COR-L47 (cell line): ENCODE data around the gene SPOCK1.

ENCODE experiments used
- DNase-seq: peaks from one replicate; lab custom pipeline; 2025; lab: John Stamatoyannopoulos, UW

The SPOCK1 gene

GRCh38 chr5:137071931-137072330 is 427.2 kb downstream of the SPOCK1 start:
- DNase-seq = no peak

DNA sequence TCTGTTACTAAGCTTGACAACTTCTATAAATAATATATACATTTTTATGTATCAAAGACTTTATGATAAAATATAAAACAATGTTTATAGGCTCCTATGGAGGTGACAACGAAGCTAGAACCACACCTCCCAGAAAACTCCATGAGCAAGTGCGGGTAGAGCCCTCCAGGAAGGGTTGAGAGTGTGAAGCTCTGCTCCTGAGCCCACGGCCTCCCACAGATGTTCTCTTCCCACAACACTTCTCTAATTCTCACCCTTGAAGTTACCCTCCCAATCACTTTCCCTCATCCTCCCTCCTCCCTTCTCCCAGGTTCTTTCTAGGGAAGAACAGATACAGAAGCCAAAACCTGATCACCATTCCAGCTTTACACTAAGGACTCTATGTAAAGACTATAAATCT is 427.6 kb downstream of the SPOCK1 start:
- DNase-seq = no peak

DNA sequence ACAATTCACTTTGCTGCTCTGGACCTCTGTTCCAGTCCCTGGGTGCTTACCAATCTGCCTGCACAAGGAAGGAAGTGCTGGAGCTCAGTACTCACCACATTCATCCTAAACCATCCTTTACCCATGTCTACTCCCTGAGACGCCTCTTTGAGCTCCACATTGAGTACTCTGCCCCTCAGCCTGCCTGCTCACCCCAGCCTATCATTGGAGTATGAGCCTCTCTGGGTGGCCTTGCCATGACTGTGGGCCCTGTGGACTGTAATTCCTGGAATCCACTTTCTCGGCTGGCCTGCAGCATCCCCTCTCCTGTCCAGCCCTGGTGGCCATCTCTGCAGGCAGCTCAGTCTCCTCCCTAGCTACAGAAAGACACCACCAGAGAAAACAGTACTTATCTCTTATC is 428.6 kb downstream of the SPOCK1 start:
- no peak for DNase-seq

- no peak for DNase-seq
Observed at GRCh38 chr5:137069358-137069757, 429.8 kb downstream of the SPOCK1 start.

DNA sequence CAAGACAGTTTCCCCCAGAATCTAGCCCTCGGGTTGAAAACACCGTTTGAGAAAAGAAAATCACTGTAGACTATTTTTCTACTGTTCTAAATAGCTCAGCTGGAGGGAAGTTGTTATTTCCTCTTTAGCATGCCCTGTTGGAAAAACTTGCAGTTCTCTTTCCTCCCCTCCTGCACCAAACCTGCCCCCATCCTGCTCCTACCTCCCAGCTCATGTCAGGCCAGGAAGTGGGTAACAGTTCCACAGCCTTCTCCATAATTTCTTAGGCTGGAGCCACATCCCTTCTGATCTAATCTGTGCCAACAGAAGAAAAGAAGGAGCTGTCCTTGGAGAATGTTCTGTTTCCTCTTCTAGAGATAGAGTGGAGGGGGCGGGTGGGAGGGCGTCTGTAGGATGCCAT is 437.7 kb downstream of the SPOCK1 start:
- DNase-seq = no peak

GRCh38 chr5:137058089-137058488 is 441.0 kb downstream of the SPOCK1 start:
- DNase-seq = no peak

DNA sequence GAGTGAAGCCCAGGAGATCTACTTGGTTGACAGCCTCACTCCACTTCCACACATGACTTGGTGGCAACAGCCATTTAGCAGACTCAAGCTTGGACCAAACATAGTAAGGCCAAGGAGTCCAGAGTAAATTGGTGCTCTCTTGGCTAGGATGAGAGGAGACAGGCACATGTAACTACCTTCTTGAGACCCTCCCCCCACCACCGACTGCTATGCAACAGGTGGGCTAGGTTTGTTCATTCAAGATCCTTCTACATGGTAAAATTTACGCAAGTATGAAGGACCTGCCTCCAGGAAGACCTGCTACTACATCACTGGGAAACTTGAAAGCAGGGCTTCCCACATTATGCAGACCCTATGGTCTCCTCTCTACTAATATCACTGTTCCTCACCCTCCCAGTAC is 442.4 kb downstream of the SPOCK1 start:
- DNase-seq = no peak

GRCh38 chr5:137055271-137055872 is 443.8 kb downstream of the SPOCK1 start:
- no peak for DNase-seq

DNA sequence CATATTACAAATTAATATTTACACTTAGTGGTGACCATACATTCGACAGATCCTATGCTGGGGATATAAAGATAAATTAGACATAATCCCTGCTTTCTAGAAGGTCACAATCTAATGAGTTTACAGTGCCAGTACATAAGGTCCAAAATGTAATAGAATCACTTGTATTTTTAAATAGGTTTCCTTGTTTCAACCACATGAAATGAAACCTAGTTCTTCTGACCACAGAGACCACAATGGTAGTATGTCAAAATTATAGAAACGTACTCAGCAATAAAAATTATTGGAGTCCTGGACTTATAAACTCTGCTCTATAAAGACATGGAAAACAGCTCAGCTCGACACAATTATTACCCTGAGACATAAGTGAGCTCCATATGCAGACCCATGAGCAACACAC is 444.3 kb downstream of the SPOCK1 start:
- DNase-seq = no peak

DNA sequence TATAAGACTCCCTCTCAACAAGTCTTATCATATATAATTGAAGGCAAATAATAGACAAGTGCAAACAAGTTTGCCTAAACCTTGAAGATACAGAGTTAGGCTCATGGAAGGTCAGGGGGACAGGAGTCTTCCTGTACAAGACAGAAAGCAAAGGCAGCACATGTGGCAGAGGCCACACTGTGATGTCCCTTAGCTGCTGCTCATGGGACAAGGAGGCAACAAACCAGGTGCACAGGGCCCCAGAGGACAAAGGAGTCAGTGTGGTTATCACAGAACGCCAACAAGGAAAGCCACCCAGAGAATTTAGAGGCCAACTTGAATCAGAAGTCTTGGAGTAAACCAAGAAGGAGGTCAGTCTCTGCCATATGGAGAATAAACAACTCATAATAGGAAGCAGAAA is 444.8 kb downstream of the SPOCK1 start:
- no peak for DNase-seq

GRCh38 chr5:137051161-137051560 is 448.0 kb downstream of the SPOCK1 start:
- DNase-seq = peak; percentile 11

- no peak for DNase-seq
Observed at GRCh38 chr5:137040641-137041340, 458.3 kb downstream of the SPOCK1 start.

DNA sequence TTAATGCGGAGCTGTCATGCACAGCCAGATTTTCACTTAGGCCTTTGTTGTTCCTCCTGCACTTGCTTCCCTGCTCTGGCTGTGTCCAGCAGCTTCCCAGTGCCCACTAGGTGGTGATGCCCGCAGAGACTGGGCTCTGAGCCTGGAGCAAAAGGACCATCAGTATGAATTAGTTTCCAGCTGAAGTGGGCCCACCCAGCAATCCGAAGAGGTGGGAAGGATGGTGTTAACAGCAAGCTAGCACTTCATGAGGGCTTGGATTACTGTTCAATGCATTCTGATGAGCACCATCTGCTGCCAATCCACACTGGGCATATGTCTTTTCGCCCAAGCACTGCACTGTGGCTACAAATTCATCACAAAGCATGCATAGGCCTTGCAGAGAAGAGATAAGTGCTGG is 459.1 kb downstream of the SPOCK1 start:
- DNase-seq = no peak

- no peak for DNase-seq
Observed at GRCh38 chr5:137037848-137038247, 461.3 kb downstream of the SPOCK1 start.

DNA sequence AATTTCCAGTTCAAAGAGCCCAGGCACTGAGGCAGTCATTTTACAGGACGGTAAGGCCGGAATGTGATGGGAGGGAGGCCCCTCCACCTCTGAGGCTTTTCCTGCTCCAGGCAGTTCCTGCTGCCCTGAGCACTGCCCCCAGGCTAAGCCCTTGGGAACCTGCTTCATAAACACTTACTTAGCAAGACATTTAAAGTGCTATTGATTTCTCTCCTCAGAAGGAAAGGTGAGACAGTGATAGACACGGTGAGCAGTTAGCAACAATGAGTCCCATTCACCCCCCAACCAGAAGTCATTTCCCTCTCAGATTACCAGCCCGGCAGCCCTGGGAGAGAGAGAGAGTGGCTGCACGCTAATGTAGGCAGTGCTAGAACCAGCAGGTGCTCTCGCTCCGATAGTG is 462.5 kb downstream of the SPOCK1 start:
- DNase-seq = peak; percentile 51

GRCh38 chr5:137035480-137035878 is 463.6 kb downstream of the SPOCK1 start:
- DNase-seq = no peak

DNA sequence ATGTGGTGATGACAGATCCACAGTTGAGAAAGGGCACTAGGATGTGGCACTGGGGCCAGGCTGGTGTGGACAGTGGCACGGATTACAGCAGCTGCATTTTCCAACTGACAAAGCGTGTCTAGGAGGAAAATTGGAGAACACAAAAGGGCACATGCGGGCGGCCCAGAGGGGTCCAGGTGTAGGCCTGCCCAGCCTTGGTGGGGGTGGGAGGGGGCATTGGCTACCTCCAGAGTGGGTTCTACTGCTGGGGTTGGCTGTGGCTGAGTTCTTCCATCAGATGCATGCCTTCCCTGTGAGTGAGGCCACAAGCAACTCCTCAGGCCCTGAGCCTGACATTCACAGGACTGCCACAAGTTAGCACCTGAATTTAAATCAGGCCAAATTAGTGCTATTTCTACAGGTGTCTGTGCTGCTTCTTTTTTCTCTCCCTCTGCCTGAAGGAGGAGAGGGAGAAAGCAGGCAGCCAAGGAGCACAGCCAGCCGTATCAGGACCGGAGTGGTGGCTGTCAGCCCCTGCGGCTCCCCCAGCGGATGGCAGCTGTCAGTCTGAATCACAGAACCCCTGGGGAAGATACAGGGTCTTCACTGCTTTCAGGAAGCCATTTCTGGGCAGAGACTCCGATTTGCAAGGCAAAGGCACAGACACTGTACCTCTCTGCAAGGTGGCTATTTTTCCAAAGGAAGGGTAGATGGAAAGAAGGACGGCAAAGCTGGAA is 464.2 kb downstream of the SPOCK1 start:
- DNase-seq = no peak

DNA sequence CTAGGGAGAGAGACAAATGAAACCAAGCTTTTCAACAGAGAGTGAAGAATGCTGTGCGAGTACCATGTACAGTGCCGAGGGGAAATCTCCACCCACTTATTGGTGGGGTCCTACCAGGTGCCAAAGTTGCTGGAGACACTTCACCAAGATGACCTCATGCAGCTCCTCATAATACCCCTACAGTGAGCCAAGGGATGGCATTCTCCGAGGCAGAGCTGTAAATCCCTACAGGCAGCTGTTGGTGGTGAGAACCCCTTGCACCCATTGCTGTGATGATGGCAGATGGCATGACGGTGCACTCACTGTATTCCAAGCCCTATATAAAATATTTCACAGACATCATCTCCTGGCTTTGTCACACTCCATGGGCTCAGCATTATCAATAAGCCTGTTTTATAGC is 464.9 kb downstream of the SPOCK1 start:
- no peak for DNase-seq

- no peak for DNase-seq
Observed at GRCh38 chr5:137032929-137033328, 466.2 kb downstream of the SPOCK1 start.

- DNase-seq = no peak
Observed at GRCh38 chr5:137027758-137028157, 471.4 kb downstream of the SPOCK1 start.

DNA sequence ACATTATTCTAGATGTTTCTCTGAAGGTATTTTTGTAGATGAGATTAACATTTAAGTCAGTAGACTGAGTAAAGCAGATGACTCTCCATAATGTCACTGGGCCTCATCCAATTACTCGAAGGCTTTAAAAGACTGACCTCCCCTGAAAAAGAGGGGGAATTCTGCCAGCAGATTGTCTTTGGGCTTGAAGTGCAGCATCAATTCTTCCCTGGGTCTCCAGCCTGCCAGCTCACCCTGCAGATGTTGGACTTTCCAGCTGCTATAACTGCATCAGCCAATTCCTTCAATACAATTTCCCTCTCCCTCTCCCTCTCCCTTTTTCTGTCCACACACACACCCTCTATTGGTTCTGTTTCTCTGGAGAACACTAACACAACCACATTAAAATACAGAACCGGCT is 472.8 kb downstream of the SPOCK1 start:
- no peak for DNase-seq

DNA sequence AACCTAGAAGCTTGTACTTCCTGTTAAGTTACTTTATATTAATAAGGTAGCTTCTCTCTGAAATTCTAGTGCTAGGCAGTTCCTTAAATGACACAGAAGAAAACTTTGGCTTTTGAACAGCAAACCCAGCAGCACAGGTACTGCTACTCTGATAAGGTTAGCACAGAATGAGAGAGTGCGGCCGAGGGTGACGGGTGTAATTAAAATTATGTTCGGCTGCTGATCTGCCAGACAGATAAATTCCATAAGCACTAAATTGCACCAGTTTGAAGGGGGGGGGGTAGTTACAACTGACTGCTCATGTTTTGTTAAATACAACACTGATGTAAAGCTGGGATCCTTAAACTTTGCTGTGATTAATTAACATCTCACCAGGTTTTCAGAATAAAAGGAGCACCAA is 475.1 kb downstream of the SPOCK1 start:
- no peak for DNase-seq

DNA sequence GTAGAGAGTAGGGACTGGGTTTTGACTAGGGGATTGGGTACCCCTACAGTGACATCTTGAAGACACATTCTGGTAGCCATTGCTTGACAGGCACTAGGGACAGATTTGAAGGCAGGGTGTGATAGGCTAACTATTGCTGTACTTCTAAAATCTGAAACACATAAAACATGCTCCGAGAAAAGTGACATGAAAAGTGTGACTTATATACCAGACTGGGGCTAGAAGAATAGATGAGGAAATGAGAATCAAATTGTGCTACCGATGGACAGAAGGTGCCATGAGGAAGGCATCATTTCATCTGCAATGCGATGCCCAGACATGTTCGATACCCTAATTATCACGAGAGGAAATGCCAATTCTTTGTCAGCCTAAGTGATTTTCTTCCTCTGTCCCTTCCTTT is 475.8 kb downstream of the SPOCK1 start:
- DNase-seq = no peak
